Kidney tubule cell (primary cell): ENCODE data around the gene AREG.

ENCODE experiments used
- DNase-seq: peaks from one replicate; pipeline ENCODE4 v3.0.0-alpha.2; 2018; ENCODE audit warnings: low spot score

Gene AREG

GRCh38 chr4:74433043-74433442 lies 11.9 kb upstream of the AREG start:
- DNase-seq: peak; percentile 18

GRCh38 chr4:74433541-74434172 lies 11.3 kb upstream of the AREG start:
- DNase-seq: no peak

- DNase-seq: no peak
Observed at GRCh38 chr4:74435296-74435695, 9.6 kb upstream of the AREG start.

GRCh38 chr4:74437866-74438265 lies 7.1 kb upstream of the AREG start:
- no peak for DNase-seq

GRCh38 chr4:74438661-74439060 lies 6.3 kb upstream of the AREG start:
- no peak for DNase-seq

GRCh38 chr4:74439952-74440351 lies 5.0 kb upstream of the AREG start:
- DNase-seq: no peak

GRCh38 chr4:74440356-74440755 lies 4.6 kb upstream of the AREG start:
- DNase-seq: no peak

GRCh38 chr4:74441744-74442143 lies 3.2 kb upstream of the AREG start:
- no peak for DNase-seq

GRCh38 chr4:74446193-74446868 lies 1.4 kb downstream of the AREG start:
- peak; percentile 48 for DNase-seq

- DNase-seq: no peak
Observed at GRCh38 chr4:74446896-74447295, 2.0 kb downstream of the AREG start.

GRCh38 chr4:74447636-74448233 lies 2.8 kb downstream of the AREG start:
- peak; percentile 15 for DNase-seq

- peak; percentile 57 for DNase-seq
Observed at GRCh38 chr4:74449571-74450297, 4.8 kb downstream of the AREG start.

GRCh38 chr4:74450298-74450683 lies 5.4 kb downstream of the AREG start:
- no peak for DNase-seq

- DNase-seq: peak; percentile 90
Observed at GRCh38 chr4:74451214-74451661, 6.3 kb downstream of the AREG start.

GRCh38 chr4:74453037-74453635 lies 8.2 kb downstream of the AREG start:
- peak; percentile 86 for DNase-seq

GRCh38 chr4:74453829-74454742 lies 9.2 kb downstream of the AREG start:
- DNase-seq: no peak

GRCh38 chr4:74455361-74456055 lies 10.6 kb downstream of the AREG start:
- no peak for DNase-seq

GRCh38 chr4:74456056-74456744 lies 11.3 kb downstream of the AREG start:
- peak; percentile 33 for DNase-seq

GRCh38 chr4:74456849-74457395 lies 12.0 kb downstream of the AREG start:
- DNase-seq: no peak

- DNase-seq: no peak
Observed at GRCh38 chr4:74460833-74461232, 15.9 kb downstream of the AREG start.
